H1 (cell line): Measurements from ENCODE around the gene ACP4. TPM values are rescaled to one million over a fixed set of nuclear protein-coding genes. Genes with fewer than 3 reads are reported as not detected.
A peak's percentile ranks its signal among the peaks of the same experiment; 100 is the strongest.
"Not testable (repeated sequence)": the region's sequence is repeated elsewhere in the genome, so short reads cannot be mapped to it uniquely, and the experiment has no call there.

Source experiments
- CTCF ChIA-PET: fragments of 300-600 bp; sonication (Branson Sonifier 250); formaldehyde crosslinking; loops from one replicate; lab custom pipeline; 2021; ENCODE audit not compliant: partially characterized antibody; lab: Charles Lee
- POLR2A ChIA-PET: fragments of 300-600 bp; sonication (Branson Sonifier 250); formaldehyde crosslinking; loops from one replicate; lab custom pipeline; 2021; ENCODE audit warnings: inconsistent platforms; ENCODE audit not compliant: partially characterized antibody; lab: Charles Lee
- DNase-seq, 2 experiments: peaks; one replicate each; pipeline versions ENCODE4 v3.0.0 to v3.0.0-alpha.2; 2010 to 2022; ENCODE audit warnings: low spot score in 2 of 2, low read depth in 1 of 2, mixed read lengths in 1 of 2
- FAIRE-seq: peaks from 2 replicates; lab custom pipeline; 2011; peaks lifted over from hg19 to GRCh38; lab: Jason Lieb, UNC
- H2AFZ ChIP-seq: 2 replicates; pipeline ENCODE4 v1.8.1; 2012; ENCODE audit warnings: low read length, inconsistent platforms
- H2AK5ac ChIP-seq: 2 replicates; pipeline ENCODE4 v1.6.1; 2013; ENCODE audit warnings: low read depth, low read length
- H2BK120ac ChIP-seq: replicated peaks from 2 replicates; pipeline ENCODE3; 2013; ENCODE audit warnings: low read depth, low read length, inconsistent platforms
- H2BK12ac ChIP-seq: 2 replicates; pipeline ENCODE4 v1.6.1; 2013; ENCODE audit warnings: low read depth, low read length
- H2BK15ac ChIP-seq: 2 replicates; pipeline ENCODE4 v1.6.1; 2013; ENCODE audit warnings: low read length
- H2BK20ac ChIP-seq: 2 replicates; pipeline ENCODE4 v1.6.1; 2013; ENCODE audit warnings: low read length
- H2BK5ac ChIP-seq: 2 replicates; pipeline ENCODE4 v1.6.1; 2013; ENCODE audit warnings: low read depth, low read length
- H3K14ac ChIP-seq: 2 replicates; pipeline ENCODE4 v1.6.1; 2013; ENCODE audit warnings: inconsistent platforms; ENCODE audit not compliant: insufficient read length
- H3K18ac ChIP-seq: 2 replicates; pipeline ENCODE4 v1.6.1; 2013; ENCODE audit warnings: low read length; ENCODE audit errors: extremely low read depth
- H3K23ac ChIP-seq: 2 replicates; pipeline ENCODE4 v1.6.1; 2013; ENCODE audit warnings: inconsistent platforms; ENCODE audit not compliant: insufficient read length
- H3K23me2 ChIP-seq: 2 replicates; pipeline ENCODE4 v1.6.1; 2013; ENCODE audit warnings: low read depth, low read length
- H3K27ac ChIP-seq: 2 replicates; pipeline ENCODE4 v1.6.1; 2011; ENCODE audit warnings: low read depth, low read length, inconsistent platforms
- H3K27me3 ChIP-seq, 4 experiments: replicated peaks in 1 of 4; 1 replicate in 1 of 4; 2 replicates in 3 of 4; pipeline versions ENCODE4 v1.6.1 to v1.8.1; 2011 to 2013; ENCODE audit warnings: low read length in 3 of 4, mild to moderate bottlenecking in 3 of 4, inconsistent platforms in 2 of 4, mixed read lengths in 2 of 4, moderate library complexity in 1 of 4; ENCODE audit not compliant: control insufficient read depth in 3 of 4, insufficient read depth in 3 of 4; ENCODE audit errors: extremely low read depth in 1 of 4
- H3K36me3 ChIP-seq, 4 experiments: 2 replicates each; pipeline versions ENCODE4 v1.6.1 to v1.8.1; 2011 to 2013; ENCODE audit warnings: mild to moderate bottlenecking in 4 of 4, low read length in 3 of 4, moderate library complexity in 2 of 4, control low read depth in 1 of 4, inconsistent platforms in 1 of 4; ENCODE audit not compliant: insufficient read depth in 4 of 4, control insufficient read depth in 2 of 4
- H3K4ac ChIP-seq: replicated peaks from 2 replicates; pipeline ENCODE3; 2013; ENCODE audit warnings: low read length, low read depth, mixed read lengths, inconsistent platforms; ENCODE audit not compliant: insufficient read length
- H3K4me1 ChIP-seq, 4 experiments: replicated peaks in 1 of 4; 1 replicate in 1 of 4; 2 replicates in 3 of 4; pipeline versions ENCODE4 v1.6.1 to v1.8.1; 2011 to 2013; ENCODE audit warnings: low read length in 3 of 4, inconsistent platforms in 2 of 4, mixed read lengths in 1 of 4; ENCODE audit not compliant: insufficient read depth in 4 of 4, control insufficient read depth in 3 of 4
- H3K4me2 ChIP-seq, 2 experiments: 2 replicates each; pipeline versions ENCODE4 v1.6.1 to v1.8.1; 2011 to 2013; ENCODE audit warnings: low read depth in 2 of 2, low read length in 2 of 2, control low read depth in 1 of 2, inconsistent platforms in 1 of 2, mild to moderate bottlenecking in 1 of 2; ENCODE audit not compliant: insufficient read depth in 1 of 2
- H3K4me3 ChIP-seq, 4 experiments: fragments of 200-600, 300-600 bp in 1 of 4; sonication (generic), shearing (Covaris generic), sonication (Bioruptor Twin) in 1 of 4; 2 replicates each; pipeline versions ENCODE4 v1.5.1 to v1.8.1; 2011 to 2016; ENCODE audit warnings: low read length in 4 of 4, low read depth in 3 of 4, control low read depth in 2 of 4, inconsistent platforms in 2 of 4, mild to moderate bottlenecking in 2 of 4, mixed read lengths in 1 of 4, moderate library complexity in 1 of 4; ENCODE audit not compliant: insufficient read depth in 2 of 4; ENCODE audit errors: extremely low read depth in 1 of 4
- H3K56ac ChIP-seq: replicated peaks from 2 replicates; pipeline ENCODE3; 2013; ENCODE audit warnings: low read depth, mild to moderate bottlenecking, mixed read lengths, low read length, inconsistent platforms; ENCODE audit not compliant: insufficient read length
- H3K79me1 ChIP-seq: 2 replicates; pipeline ENCODE4 v1.6.1; 2013; ENCODE audit warnings: low read depth, low read length, control low read depth
- H3K79me2 ChIP-seq, 2 experiments: 2 replicates each; pipeline versions ENCODE4 v1.6.1 to v1.8.1; 2012 to 2013; ENCODE audit warnings: low read length in 2 of 2, mild to moderate bottlenecking in 2 of 2, inconsistent platforms in 1 of 2; ENCODE audit not compliant: insufficient read depth in 2 of 2, control insufficient read depth in 1 of 2
- H3K9ac ChIP-seq, 4 experiments: replicated peaks in 1 of 4; 1 replicate in 1 of 4; 2 replicates in 3 of 4; pipeline versions ENCODE4 v1.6.1 to v1.8.1; 2011 to 2013; ENCODE audit warnings: low read depth in 3 of 4, low read length in 3 of 4, control low read depth in 2 of 4, mild to moderate bottlenecking in 2 of 4, moderate library complexity in 2 of 4, inconsistent platforms in 1 of 4; ENCODE audit errors: extremely low read depth in 1 of 4
- H3K9me3 ChIP-seq, 2 experiments: 2 replicates each; pipeline versions ENCODE4 v1.6.1 to v1.8.1; 2012 to 2013; ENCODE audit warnings: mild to moderate bottlenecking in 2 of 2, moderate library complexity in 2 of 2, control low read depth in 1 of 2, inconsistent platforms in 1 of 2, low read depth in 1 of 2, low read length in 1 of 2, mixed read lengths in 1 of 2; ENCODE audit not compliant: insufficient read depth in 2 of 2
- H4K20me1 ChIP-seq, 2 experiments: replicated peaks in 1 of 2; 2 replicates each; pipeline versions ENCODE3 to v1.8.1; 2011 to 2013; ENCODE audit warnings: inconsistent platforms in 2 of 2, low read length in 2 of 2, mild to moderate bottlenecking in 1 of 2; ENCODE audit not compliant: insufficient read depth in 2 of 2, control insufficient read depth in 1 of 2
- H4K5ac ChIP-seq: 2 replicates; pipeline ENCODE4 v1.6.1; 2013; ENCODE audit warnings: low read length, low read depth, mixed read lengths, inconsistent platforms; ENCODE audit not compliant: insufficient read length
- H4K8ac ChIP-seq: 2 replicates; pipeline ENCODE4 v1.8.0; 2013; ENCODE audit warnings: mild to moderate bottlenecking, moderate library complexity, low read length, inconsistent platforms; ENCODE audit not compliant: insufficient read depth; ENCODE audit errors: extremely low read depth
- H4K91ac ChIP-seq: replicated peaks from 2 replicates; pipeline ENCODE3; 2013; ENCODE audit warnings: low read length, mixed read lengths, inconsistent platforms; ENCODE audit not compliant: insufficient read length
- ATF2 ChIP-seq: IDR thresholded peaks from 2 replicates; pipeline ENCODE4 v1.6.1; 2012; ENCODE audit warnings: low read length, inconsistent platforms
- CBX8 ChIP-seq: fragments of 300-800, 300-1000 bp; sonication (generic); IDR thresholded peaks from 2 replicates; pipeline ENCODE4 v1.7.1; 2016; ENCODE audit warnings: low read depth, low read length, borderline replicate concordance
- MAFK ChIP-seq: IDR thresholded peaks from 2 replicates; pipeline ENCODE4 v1.6.1; 2012; ENCODE audit warnings: low read depth, mild to moderate bottlenecking, improper control_type of control experiment, low read length
- SIRT6 ChIP-seq: IDR thresholded peaks from one replicate; pipeline ENCODE4 v1.7.1; 2012; ENCODE audit warnings: low read length, inconsistent platforms
- SIX5 ChIP-seq: IDR thresholded peaks from 2 replicates; pipeline ENCODE4 v1.6.1; 2011; ENCODE audit warnings: mild to moderate bottlenecking, low read depth, low read length
- SRF ChIP-seq: IDR thresholded peaks from 2 replicates; pipeline ENCODE4 v1.6.1; 2011; ENCODE audit warnings: mild to moderate bottlenecking, low read depth, low read length, moderate library complexity
- TCF12 ChIP-seq: IDR thresholded peaks from 2 replicates; pipeline ENCODE4 v1.6.1; 2011; ENCODE audit warnings: low read depth, mild to moderate bottlenecking, low read length
- WGBS, 2 experiments: shearing (Covaris generic) in 1 of 2; methylation state at CpG; one replicate each; pipeline versions ENCODE4 v1.1.6 to v1.1.7; 2013 to 2015; ENCODE audit warnings: low lambda C conversion rate in 2 of 2, mixed read lengths in 2 of 2, inconsistent platforms in 1 of 2, low coverage in 1 of 2, missing lambda C conversion rate in 1 of 2; ENCODE audit not compliant: insufficient replicate concordance in 2 of 2, insufficient coverage in 1 of 2, insufficient read length in 1 of 2; ENCODE audit errors: extremely low coverage in 1 of 2, missing lambda C conversion rate in 1 of 2; 5-methylcytosine and 5-hydroxymethylcytosine counted together
- polyA plus RNA-seq, 7 experiments: library from polyadenylated mRNA; depleted of rRNA in 3 of 7; stranded (reverse) in 5 of 7; unstranded in 2 of 7; fragments of >200 nt in 5 of 7; fragments of 200-250 nt in 2 of 7; gene quantifications; 1 replicate in 5 of 7; 2 replicates in 1 of 7; 4 replicates in 1 of 7; pipeline versions ENCODE4 v1.2.1 to v1.2.3, GENCODE V29; 2011 to 2013; ENCODE audit warnings: missing spikeins in 2 of 7, mixed read lengths in 2 of 7
- total RNA-seq: library from RNA; stranded (reverse); fragmentation: NEBNext Ultra II Directional; extraction: Animal tissue kit (Norgen Biotek cat#: 25700); gene quantifications from 2 replicates; pipeline ENCODE4 v1.2.1, GENCODE V29; 2021

Gene ACP4
- total and polyA plus RNA-seq, 2 of the 8 experiments (the other 6 are each of a cell fraction or from before 2014, with no cell fraction given): not detected

GRCh38 chr19:50808856-50809255 is 18.6 kb downstream of the ACP4 start (continued):
- TF ChIP-seq ATF2 (no peak), MAFK (no peak), SIRT6 (no peak), SIX5 (no peak), SRF (no peak), CBX8 (no peak), TCF12 (no peak)

GRCh38 chr19:50811622-50812238 is 21.5 kb downstream of the ACP4 start:
- H3K9me3 ChIP-seq, H3K4me1 ChIP-seq, H3K23ac ChIP-seq, DNase-seq, H3K79me1 ChIP-seq, H3K9ac ChIP-seq, H3K18ac ChIP-seq, FAIRE-seq, H3K14ac ChIP-seq, H3K56ac ChIP-seq, H4K20me1 ChIP-seq, CTCF ChIA-PET, H3K4me2 ChIP-seq, H2BK15ac ChIP-seq, H4K91ac ChIP-seq, H3K27me3 ChIP-seq, H3K4ac ChIP-seq, H2BK20ac ChIP-seq, H4K8ac ChIP-seq, H2BK120ac ChIP-seq, H2AFZ ChIP-seq, H4K5ac ChIP-seq, H3K4me3 ChIP-seq, H2BK12ac ChIP-seq, H3K79me2 ChIP-seq, H3K36me3 ChIP-seq, H3K27ac ChIP-seq, H2BK5ac ChIP-seq: not testable (repeated sequence)
- POLR2A ChIA-PET: interaction anchor here (1.0 to 14.4 kb wide), 3 partner anchors 10 to 13 kb away, joined by 3 to 275 read pairs (median 4); no protein-coding TSS in a partner anchor
- peaks cover 17% of the 10 kb centered on the region; the same call in 1 of the 2 replicates for H3K23me2 ChIP-seq
- WGBS, 2 experiments: 71% methylated on average over 3 of the region's 3 CpGs; no CpG with 5 or more reads in 1 of the 2 experiments
- H2AK5ac ChIP-seq: peak overlapping the region; percentile 25; the same call in 1 of the 2 replicates
